Superior temporal gyrus (tissue), 1 donor: Measurements from ENCODE around the gene OSTM1.

Experiments
- DNase-seq: peaks from one replicate; pipeline ENCODE4 v3.0.0-alpha.2; 2016; ENCODE audit errors: extremely low spot score

The OSTM1 gene, protein sequence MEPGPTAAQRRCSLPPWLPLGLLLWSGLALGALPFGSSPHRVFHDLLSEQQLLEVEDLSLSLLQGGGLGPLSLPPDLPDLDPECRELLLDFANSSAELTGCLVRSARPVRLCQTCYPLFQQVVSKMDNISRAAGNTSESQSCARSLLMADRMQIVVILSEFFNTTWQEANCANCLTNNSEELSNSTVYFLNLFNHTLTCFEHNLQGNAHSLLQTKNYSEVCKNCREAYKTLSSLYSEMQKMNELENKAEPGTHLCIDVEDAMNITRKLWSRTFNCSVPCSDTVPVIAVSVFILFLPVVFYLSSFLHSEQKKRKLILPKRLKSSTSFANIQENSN

DNA sequence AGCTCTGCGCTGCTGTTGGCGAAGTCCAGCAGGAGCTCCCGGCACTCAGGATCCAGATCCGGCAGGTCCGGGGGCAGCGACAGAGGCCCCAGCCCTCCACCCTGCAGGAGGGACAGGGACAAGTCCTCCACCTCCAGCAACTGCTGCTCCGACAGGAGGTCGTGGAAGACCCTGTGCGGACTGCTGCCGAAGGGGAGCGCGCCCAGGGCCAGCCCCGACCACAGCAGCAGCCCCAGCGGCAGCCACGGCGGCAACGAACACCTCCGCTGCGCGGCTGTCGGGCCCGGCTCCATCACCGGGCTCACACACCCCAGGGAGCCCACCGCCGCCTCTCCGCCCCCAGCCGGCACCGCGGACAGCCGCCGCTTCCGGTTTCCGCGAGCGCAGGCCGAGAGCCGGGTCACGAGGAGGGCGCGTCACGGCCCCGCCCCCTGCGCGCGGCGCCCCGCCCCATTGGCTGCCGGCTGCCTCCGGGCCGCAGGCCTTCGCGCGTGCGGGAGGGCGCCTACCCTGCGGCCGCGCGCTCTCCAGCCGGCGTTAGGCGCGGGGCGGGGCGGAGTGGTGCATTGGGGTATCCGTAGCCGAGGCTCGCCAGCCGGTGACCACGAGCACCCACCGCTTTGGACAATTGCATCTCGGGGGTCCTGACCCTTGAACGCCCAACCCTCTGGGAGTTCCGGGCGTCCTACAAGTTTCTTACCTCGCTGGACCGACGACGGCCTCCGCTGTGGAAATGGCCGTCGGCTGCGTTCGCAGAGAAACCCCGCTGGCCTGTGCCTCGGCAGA lies at the start of gene OSTM1:
Gene OSTM1 (minus strand): TSS at position 383 of the 786 bp plus-strand sequence. CDS start 90 bp downstream, at position 293.
- peak; percentile 87 for DNase-seq

DNA sequence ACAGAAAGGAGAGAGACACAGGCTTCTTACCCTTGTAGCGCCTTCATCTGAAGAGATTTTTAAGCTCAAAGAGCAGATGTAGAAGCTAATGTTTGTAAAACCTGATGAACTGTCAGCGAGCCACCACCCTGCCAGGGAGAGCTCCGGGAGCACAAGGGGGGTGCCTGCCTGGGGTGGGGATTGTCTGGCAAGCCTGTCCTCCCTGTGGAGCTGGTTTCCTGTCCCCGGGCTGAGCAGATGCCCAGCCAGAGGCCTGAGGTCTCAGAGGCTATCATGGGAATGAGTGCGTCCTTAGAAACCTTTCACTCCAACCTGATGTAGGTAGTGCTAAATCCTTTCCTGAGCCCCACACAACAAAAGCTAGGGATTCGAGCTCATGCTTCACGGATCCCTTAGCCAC lies 49.4 kb upstream of the OSTM1 start:
- DNase-seq = no peak

DNA sequence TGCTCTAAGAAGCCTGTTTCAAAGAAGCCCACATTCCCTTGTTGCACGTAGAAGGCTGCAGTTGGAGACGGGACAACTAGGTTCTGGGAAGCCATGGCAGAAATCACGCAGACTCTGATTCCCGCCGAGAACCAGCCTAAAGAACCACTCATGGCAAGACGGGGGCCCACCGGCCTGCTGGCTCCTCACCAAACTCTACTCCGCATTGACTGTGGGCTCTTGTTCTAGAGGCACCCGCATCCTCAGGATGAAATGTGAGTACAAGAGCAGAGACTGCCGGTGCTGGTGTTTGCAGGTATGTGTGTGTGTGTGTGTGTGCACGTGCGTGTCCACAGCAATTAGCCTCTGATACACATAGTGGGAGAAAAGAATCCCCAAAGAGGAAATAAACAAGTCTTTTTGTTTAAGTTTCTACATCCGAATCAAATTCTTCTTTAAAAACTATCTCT lies 49.0 kb upstream of the OSTM1 start:
- DNase-seq = no peak

DNA sequence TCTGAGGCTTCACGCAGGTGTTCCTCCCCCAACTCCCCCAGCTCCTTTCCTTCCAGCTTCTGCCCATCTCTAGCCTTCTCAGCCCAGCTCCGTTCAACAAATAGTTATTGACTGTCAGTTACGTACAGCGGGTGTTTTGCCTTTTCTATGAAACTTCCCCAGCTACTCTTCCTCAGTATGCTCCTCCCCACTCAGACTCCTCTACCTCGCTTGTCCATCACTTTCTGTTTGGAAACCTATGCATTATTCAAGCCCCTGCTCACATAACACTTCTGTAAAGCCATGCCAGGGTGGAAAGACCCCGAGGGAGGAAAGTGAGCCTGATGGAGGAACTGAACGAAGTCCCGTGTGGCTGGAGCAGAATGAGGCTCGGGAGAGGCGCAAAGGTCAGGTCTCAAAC lies 47.1 kb upstream of the OSTM1 start:
- DNase-seq = no peak

DNA sequence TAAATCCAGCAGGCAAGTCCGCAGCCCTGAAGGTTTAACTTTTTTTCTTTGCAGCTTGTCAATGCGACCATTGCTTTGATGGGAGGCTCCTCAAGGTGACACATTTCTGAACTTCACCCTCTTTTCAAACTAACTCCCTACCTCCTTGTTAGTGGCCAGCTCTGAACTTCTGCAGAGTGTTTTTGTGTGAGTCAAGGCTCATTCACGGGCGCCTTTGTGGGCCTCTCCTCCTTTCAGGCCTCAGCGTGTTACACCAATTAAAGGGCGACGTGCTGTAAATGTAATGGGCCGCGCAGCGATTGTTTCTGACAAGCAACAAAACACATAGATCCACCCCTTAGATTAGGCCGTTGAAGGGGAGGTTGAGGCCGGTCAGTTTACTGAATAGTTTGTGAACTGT lies 45.8 kb upstream of the OSTM1 start:
- no peak for DNase-seq

DNA sequence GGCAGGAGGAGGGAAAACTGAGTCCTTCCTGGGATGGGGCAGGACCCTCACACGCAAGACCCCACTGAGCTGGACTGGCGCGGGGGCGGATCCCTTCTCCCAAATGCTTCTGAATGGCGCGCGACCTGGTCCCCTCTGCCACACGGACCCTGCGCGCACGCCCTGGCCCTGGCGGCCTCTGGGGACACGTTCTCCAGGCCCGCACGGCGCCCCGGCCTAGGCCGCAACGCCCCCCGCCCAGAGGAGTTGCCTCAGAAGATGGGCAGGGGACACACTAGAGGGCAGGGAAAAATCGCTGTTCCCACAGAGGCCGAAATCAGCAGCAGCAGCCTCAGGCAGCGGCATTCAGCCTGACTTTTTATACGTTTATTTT lies 45.2 kb upstream of the OSTM1 start:
- no peak for DNase-seq

DNA sequence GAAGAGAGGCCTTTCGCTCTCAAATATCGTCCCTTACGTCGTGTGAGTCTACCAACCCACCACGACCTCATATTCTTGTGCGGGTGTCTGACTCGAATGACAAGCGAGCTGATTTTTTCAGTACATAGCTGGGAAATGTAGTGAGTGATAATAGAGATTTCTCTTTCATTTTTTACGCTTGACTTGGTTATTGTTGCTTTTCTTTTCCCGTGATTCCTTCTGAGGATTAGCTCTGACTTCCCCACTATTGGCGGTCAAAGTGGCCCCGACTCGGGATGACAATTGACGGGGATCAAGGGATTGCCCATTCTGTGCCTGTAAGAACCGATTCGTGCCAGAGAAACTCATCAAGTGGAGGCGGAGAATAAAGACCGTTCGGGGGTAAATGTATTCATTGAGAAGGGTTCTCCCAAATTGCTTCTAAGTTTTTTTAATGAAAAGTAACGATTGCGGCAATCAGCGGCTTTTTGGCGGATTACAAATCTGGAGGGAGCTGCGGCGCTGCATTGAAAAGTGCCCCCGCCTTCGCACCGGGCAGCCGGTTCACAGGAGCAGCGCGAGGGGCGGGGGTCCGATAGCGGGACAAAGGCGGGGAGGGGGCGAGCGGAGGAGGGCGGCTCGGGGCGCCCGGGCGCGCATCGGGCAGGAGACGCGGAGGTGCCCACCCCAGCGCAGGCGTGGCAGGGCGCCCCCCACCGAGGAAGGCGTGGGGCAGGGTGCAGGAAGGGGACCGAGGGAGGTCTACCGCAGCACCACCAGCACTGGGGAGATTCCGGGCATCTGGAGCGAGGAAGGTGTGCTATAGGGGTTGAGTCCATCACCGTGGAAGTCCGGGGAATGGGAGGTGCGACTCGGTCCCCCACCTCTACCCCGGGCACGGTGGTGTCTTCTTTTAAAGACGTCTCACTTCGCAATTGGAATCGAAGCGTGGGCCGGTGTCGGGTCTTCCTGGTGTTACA lies 44.5 kb upstream of the OSTM1 start:
- DNase-seq = no peak

DNA sequence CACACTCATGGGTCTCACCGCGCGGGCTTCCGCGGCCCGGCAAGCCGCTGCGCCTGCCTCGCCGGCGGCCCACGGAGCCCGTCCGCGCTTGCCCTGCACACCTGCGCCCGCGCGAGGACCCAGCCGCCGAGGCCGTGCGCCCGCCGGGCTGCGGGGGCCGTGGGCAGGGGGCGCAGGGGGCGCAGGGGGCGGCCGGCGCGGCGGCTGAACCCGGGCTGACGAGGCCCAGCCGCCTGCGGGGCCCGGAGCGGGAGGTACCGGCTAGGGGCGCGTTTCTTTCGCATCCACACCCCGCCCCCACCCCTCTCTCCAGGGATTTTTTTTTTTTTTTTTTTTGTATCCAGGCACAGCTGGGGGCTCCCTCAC lies 43.8 kb upstream of the OSTM1 start:
- DNase-seq = no peak

DNA sequence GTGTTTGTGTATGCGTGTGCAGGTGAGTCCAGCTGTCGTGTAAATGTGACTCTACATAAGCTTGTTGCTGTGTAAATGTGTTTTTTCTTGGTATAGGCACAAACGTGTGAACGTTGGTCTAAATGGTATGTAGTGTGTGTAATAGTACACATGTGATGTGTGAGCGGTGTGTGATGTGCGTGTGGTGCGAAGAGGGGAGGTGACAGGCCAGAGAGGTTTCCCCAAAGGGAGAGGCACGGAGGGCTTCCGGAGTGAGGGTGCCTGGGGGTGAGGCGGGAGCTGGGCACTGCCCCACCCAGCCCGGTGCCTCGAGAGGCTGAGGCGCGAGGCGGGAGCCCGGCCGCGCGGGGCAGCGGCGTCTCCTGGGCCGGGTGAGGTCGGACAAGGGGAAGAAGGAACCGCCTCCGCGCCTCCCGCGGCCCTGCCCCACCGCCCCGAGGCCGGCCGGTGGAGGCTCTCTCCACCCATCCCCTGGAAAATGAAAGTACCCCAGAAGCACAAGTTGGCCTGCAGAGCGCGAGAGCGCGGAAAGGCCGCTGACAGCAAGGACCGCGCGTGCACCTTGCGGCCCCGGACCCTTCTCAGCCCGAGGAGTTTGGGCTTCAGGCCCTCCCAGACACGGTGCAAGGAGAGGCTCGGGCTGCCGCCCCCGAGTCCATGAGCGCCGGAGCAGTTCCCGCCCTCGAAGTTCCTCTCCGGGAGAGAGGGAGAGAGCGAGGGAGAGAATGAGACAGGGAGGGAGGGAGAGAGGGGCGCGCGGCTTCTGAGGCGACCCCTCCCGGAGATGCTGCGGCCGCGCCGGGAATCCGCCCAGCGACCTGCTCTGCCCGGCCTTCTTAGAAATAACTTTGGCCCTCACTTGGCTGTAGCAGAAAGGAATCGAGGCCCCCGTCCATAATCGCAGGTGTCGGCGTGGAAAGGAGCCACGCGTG lies 43.2 kb upstream of the OSTM1 start:
- DNase-seq = no peak

DNA sequence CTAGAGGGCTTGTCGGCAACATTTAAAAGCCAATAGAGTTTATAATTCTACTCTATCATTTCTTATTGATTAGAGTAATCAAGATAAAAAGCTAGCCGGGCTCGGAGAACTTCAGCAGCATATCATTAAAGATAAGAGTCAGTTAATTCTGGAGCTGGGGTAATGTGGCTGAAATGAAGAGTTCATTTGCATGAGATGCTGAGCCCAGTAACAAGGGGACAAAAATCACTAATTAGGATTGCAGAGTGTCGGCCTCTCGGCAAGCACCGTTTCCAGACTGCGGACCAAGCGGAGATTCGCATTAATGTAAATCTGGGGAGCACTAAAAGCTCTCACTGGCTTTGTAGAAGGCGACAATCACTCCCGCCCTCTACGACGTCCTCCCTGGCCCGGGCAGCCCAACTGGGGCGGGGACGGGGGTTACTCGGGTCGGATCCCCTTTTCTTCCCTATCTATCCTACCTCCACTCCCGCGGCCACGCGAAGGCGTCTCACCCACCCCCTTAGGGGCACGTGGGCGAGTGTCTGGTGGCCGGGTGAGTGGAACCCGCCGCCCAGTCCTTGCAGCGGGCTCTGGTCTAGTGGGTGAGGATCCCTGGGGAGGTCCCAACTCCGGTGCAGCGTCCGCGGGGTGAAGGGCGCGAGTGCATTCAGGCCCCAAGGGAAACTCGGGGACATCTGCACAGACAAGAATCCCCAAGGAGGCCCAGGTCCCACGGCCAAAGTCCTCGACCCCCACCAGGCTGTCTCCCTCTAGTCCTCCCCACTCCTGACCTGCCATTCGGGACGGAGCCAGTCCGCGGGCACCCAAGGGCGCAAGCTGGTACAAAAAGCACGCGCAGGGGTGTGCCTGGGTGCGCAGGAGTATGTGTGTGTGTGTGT lies 42.2 kb upstream of the OSTM1 start:
- no peak for DNase-seq

DNA sequence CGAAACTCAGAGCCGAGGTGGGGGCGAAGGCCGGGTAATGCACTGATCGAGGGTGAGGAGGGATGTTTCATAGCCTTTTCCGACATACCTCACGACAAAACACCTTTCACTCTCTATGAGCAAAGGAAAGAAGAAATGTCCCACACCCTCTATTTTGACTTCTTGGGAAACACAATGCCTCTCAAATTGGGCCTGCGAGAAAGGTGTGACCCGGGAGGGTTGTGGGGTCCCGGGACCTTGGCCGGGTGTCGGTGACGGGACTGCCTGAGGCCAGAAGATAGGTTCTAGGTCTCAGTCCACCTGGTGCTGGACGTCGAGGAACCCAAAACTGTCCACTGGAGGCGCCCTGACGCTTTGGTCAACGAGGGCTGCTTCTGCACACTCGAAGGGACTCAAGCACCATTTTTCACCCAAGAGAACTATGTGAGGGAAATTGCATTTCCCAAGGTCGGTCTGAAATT lies 41.1 kb upstream of the OSTM1 start:
- no peak for DNase-seq

DNA sequence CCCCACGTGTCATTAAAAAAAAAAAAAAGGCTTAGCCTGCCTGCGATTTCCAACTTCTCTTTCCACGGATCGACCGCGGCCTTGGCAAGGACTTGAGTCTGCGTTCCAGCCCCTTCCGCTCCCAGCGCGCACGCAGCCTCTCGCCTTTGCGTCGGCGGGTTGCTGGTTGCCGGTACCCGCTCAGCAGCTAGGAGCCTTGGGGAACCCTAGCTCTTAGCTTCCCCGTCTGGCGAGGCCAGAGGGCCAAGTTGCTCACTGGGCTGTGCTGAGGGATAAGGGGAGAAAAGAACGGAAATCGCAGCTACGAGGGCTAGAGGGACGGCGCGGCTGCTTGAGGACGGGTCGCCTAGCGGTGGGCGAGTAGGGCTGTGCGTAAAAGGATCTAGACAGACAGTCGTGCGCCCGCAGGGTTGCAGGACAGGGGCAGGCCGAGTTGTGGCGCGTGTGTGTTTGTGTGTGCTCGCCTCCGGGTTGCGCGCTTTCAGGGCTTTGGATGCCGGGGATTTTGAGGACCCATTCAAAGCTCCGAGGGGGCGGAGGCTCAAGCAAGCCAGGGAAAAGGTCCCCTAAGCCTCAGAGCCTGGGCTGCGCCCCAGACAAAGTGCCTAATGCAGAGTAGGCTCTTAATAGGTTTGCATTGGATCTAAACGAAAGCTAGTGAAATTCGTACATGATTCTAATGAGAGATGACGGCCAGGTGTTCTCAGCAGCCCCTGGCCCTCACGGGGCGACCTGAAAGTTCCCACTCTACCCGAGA lies 40.5 kb upstream of the OSTM1 start:
- no peak for DNase-seq

DNA sequence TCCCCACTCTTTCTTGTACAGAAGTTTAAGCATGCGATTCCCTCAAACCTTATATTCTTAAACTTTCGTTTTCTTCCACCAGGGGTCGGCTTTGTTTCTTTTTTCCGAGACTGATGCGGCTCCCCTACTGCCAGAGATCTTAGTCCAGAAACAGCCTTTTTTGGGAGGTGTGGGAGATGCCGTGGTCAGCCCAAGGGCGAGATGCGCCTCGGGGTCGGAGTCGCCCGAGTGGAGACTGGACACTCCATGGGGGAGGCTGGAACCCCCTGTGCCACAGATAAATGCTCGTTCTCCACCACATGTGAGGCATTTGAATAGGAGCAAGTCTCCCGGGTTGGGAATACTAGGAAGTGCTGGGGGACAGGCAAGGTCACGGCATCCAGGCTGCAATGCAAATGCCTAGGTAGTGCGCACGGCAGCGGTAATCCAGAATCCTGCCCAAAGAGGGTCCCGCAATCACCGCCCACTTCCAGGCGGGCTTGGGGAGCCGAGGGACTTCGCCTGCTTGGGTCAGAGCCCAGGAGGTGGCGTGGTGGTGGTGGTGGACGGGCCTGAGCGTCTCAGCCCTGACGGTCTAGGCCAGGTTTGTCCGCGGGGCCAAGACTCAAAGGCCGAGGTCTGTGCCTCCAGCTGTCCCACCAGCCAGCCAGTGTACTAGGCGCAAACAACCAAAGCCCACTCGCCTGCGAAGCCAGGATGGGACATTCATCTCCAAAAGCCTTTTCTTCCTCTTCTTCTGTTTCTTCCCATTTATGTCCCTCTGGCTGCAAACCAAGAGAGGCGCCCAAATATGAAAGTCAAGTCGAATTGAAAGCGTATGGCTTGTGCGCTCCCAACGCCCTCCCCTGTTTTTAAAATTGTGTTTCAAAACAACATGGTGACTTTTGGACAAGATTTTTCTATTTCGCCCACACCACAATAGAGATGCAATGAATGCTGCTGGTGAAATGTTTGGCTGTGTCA lies 39.3 kb upstream of the OSTM1 start:
- peak; percentile 85 for DNase-seq

DNA sequence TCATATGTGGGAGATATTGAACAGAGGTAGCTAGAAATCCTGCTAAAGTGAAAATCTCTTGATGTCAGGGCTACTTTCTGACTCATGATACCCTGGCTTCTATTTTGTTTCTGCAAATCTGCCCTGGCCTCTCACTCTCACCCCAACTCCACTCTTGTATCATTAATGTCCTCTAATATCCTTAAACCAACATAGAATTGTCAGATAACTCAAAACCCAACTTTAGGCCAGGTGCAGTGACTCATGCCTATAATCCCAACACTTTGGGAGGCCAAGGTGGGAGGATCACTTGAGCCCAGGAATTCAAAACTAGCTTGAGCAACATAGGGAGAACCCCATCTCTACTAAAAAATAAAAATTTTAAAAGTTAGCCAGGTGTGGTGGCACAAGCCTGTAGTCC lies 33.8 kb upstream of the OSTM1 start:
- DNase-seq = no peak

DNA sequence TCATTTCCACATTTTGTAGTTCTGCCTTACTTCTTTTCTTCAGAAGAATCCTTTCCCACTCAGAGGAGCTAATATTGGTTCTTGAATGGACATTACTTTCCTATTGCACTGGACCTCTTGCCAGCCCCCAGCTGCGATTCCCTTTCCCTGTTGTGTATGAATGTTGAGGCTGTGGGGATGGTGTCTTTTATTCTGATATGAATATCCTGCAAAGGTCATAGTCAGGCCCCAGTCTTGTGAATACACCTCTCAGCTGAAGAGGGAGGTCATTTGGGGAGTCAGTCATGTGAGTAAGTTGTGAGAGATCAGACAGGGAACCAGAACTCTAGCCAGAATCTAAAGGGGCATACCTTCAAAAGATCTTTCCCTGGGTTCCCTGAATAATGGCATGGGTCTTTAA lies 32.6 kb upstream of the OSTM1 start:
- no peak for DNase-seq

DNA sequence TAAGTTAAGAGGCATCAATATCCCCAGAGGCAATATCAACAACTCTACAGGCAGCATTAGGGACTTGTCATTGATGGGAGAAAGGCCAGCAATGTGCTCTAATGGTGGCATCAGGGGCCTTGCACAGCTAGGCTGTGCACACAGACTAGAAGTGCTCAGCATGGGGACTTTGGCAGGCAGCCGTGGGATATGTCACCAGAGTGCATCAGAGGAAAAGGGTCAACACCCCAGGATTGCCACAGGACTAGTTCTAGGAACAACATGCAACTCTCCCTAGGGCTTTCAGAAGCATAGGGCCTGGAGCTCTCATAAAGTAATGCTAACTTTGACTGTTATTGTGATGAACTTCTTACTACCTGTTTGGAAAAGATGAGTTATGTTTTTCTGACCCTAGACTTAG lies 32.2 kb upstream of the OSTM1 start:
- DNase-seq = no peak

DNA sequence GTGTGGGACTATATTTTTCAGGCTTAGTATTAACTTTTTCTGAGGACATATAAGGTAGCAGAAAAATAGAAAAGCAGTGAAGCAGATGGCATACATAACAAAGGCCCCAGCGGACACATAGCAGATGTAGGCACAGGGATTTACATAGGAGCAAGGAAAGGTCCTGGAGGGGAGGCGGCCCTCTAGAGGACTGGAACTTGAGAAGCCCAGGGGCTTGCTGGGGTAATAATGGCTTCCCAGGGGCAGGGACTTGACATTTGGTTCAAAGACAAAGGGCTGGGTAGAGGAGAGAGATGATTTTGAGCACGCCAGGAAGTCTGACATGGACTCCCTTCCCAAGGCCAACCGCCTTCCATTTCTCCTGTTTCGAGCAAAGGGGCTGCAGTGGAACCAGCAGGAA lies 31.7 kb upstream of the OSTM1 start:
- DNase-seq = no peak

DNA sequence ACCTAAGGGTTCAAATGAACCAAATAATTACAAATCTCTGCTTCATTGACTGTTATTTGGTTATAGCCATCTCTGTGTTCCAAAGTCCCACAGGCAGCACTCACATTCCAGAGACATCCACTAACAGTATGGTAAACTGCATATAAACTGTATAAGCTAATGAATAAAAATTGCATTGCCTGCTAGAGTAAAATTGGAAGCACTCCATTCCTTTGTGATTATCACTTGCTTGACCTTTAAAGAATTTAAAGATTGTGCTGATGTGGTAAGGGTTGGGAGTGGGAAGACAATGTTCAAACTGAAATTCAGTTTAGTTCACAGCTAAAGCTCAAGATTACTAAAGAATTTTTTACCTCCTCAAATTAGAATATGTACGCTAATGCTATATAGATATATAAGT lies 31.0 kb upstream of the OSTM1 start:
- DNase-seq = no peak
